HG02623 (cell line): ENCODE data around the gene FAM169A.
"Not testable (repeated sequence)": the region's sequence is repeated elsewhere in the genome, so short reads cannot be mapped to it uniquely, and the experiment has no call there.

Experiments
- ATAC-seq: cut with Tn5 transposase; IDR thresholded peaks from one replicate; pipeline ENCODE4 v1.9.1; 2021; ENCODE audit warnings: moderate library complexity; ENCODE audit not compliant: unreplicated experiment

Gene FAM169A

GRCh38 chr5:74801941-74802340 is 64.2 kb downstream of the FAM169A start:
- ATAC-seq, result no peak

GRCh38 chr5:74801197-74801596 is 65.0 kb downstream of the FAM169A start:
- ATAC-seq, result no peak

GRCh38 chr5:74798977-74799911 is 66.9 kb downstream of the FAM169A start:
- ATAC-seq, result no peak

GRCh38 chr5:74791669-74792068 is 74.5 kb downstream of the FAM169A start:
- not testable (repeated sequence) for ATAC-seq

- no peak for ATAC-seq
These were observed 78.8 kb downstream of the FAM169A start for GRCh38 chr5:74787424-74787823.

GRCh38 chr5:74786851-74787250 is 79.3 kb downstream of the FAM169A start:
- ATAC-seq, result no peak

- ATAC-seq, result no peak
These were observed 87.6 kb downstream of the FAM169A start for GRCh38 chr5:74778609-74779008.

- ATAC-seq, result no peak
These were observed 93.8 kb downstream of the FAM169A start for GRCh38 chr5:74772359-74772758.

- ATAC-seq, result peak; percentile 20
These were observed 98.6 kb downstream of the FAM169A start for GRCh38 chr5:74767579-74767913.

GRCh38 chr5:74766849-74767578 is 99.2 kb downstream of the FAM169A start, which contains the start of the genes GFM2 and NSA2:
Gene GFM2, minus strand, starts transcription at chr5:74767117. Its CDS starts 3,375 bp downstream, at chr5:74763742.
Gene NSA2, plus strand, starts transcription at chr5:74767249. Its CDS starts 112 bp downstream, at chr5:74767361.
- peak; percentile 86 for ATAC-seq

- peak; percentile 34 for ATAC-seq
These were observed 99.8 kb downstream of the FAM169A start for GRCh38 chr5:74766418-74766848.

- no peak for ATAC-seq
These were observed 100.3 kb downstream of the FAM169A start for GRCh38 chr5:74765929-74766328.

- no peak for ATAC-seq
These were observed 101.0 kb downstream of the FAM169A start for GRCh38 chr5:74765201-74765600.

- no peak for ATAC-seq
These were observed 102.7 kb downstream of the FAM169A start for GRCh38 chr5:74763504-74763903.

GRCh38 chr5:74762599-74762998 is 103.6 kb downstream of the FAM169A start:
- ATAC-seq, result no peak

GRCh38 chr5:74761241-74761640 is 104.9 kb downstream of the FAM169A start:
- ATAC-seq, result no peak

- not testable (repeated sequence) for ATAC-seq
These were observed 117.4 kb downstream of the FAM169A start for GRCh38 chr5:74748742-74749141.

GRCh38 chr5:74738406-74738805 is 127.8 kb downstream of the FAM169A start:
- ATAC-seq, result no peak

GRCh38 chr5:74736759-74737158 is 129.4 kb downstream of the FAM169A start:
- ATAC-seq, result no peak
